ENCODE results near the gene SERPINE3. TPM values are rescaled to one million over a fixed set of nuclear protein-coding genes. Genes with fewer than 3 reads are reported as not detected.
A peak's percentile ranks its signal among the peaks of the same experiment; 100 is the strongest.

The SERPINE3 gene
- total RNA-seq, 4 donors from 2014 or later = not detected

- in situ Hi-C loops (cut with MboI; ENCODE audit: low pct_ligation_motif_present in 1 of 4, low pct_unique_long_range_greater_than_20kb in 1 of 4, low sequenced_read_pairs in 3 of 4) (no loop called here), intact Hi-C loops (cut with DNase I; ENCODE audit: low total_unique reads) (no loop called here)
- Histone ChIP-seq H3K36me3 (no peaks in the 10 kb centered on the region), H3K4me3 (no peak overlapping the region), H3K27ac (no peak overlapping the region), H3K9me3 (no peaks in the 10 kb centered on the region), H3K4me1 (peaks cover 3 to 21% (median 8%) of the 10 kb centered on the region in 4 donors), H3K27me3 (no peaks in the 10 kb centered on the region)
- TF ChIP-seq CTCF (IDR thresholded peaks at IDR 0.05) = no peak
- no peak for TF ChIP-seq POLR2AphosphoS5 (IDR thresholded peaks at IDR 0.05)
- no peak for TF ChIP-seq EP300 (IDR thresholded peaks at IDR 0.05; ENCODE audit: low read depth)
- no peak for TF ChIP-seq POLR2A (IDR thresholded peaks at IDR 0.05)
- no peak for DNase-seq
Measured at GRCh38 chr13:51394724-51395123, 55.2 kb downstream of the SERPINE3 start.

GRCh38 chr13:51396352-51396751 lies 56.9 kb downstream of the SERPINE3 start:
- H3K4me1 ChIP-seq = peaks cover 3 to 21% (median 8%) of the 10 kb centered on the region in 4 donors
- no peaks in the 10 kb centered on the region for H3K27me3 ChIP-seq
- DNase-seq = no peak
- H3K36me3 ChIP-seq = no peaks in the 10 kb centered on the region
- intact Hi-C loops (cut with DNase I; ENCODE audit: low total_unique reads) = no loop called here
- WGBS, 2 donors (ENCODE audit: low coverage in 1 of 2) = 66 to 82% methylated on average over 2 of the region's 2 CpGs
- H3K4me3 ChIP-seq = no peak overlapping the region
- peak overlapping the region in 2 of 4 donors; percentile 15 to 57 for H3K27ac ChIP-seq
- no peak for TF ChIP-seq CTCF (IDR thresholded peaks at IDR 0.05)
- no peak for TF ChIP-seq POLR2A (IDR thresholded peaks at IDR 0.05)
- TF ChIP-seq EP300 (IDR thresholded peaks at IDR 0.05; ENCODE audit: low read depth) = no peak
- TF ChIP-seq POLR2AphosphoS5 (IDR thresholded peaks at IDR 0.05) = no peak
- in situ Hi-C loops (cut with MboI; ENCODE audit: low pct_ligation_motif_present in 1 of 4, low pct_unique_long_range_greater_than_20kb in 1 of 4, low sequenced_read_pairs in 3 of 4) = no loop called here
- no peaks in the 10 kb centered on the region for H3K9me3 ChIP-seq

GRCh38 chr13:51397262-51397941 lies 57.9 kb downstream of the SERPINE3 start:
- no peaks in the 10 kb centered on the region for H3K27me3 ChIP-seq
- H3K27ac ChIP-seq = peak overlapping the region; percentile 15 to 57 (median 30)
- H3K4me1 ChIP-seq = peaks cover 3 to 21% (median 8%) of the 10 kb centered on the region in 4 donors
- in situ Hi-C loops (cut with MboI; ENCODE audit: low pct_ligation_motif_present in 1 of 4, low pct_unique_long_range_greater_than_20kb in 1 of 4, low sequenced_read_pairs in 3 of 4) (no loop called here), intact Hi-C loops (cut with DNase I; ENCODE audit: low total_unique reads) (no loop called here)
- no peak overlapping the region for H3K4me3 ChIP-seq
- 51 to 75% methylated on average over 5 to 6 of the region's 6 CpGs for WGBS, 2 donors (ENCODE audit: low coverage in 1 of 2)
- DNase-seq = peak; percentile 10
- no peaks in the 10 kb centered on the region for H3K9me3 ChIP-seq
- no peaks in the 10 kb centered on the region for H3K36me3 ChIP-seq
- TF ChIP-seq POLR2A (IDR thresholded peaks at IDR 0.05) (no peak), POLR2AphosphoS5 (IDR thresholded peaks at IDR 0.05) (peak in 1 of 3 donors; percentile 6)

- peaks cover 0 to 3% (median 0%) of the 10 kb centered on the region in 4 donors for H3K36me3 ChIP-seq
- H3K9me3 ChIP-seq = no peaks in the 10 kb centered on the region
- no peak overlapping the region for H3K27ac ChIP-seq
- intact Hi-C loops (cut with DNase I; ENCODE audit: low total_unique reads) = no loop called here
- no peak for DNase-seq
- H3K4me3 ChIP-seq = no peak overlapping the region
- TF ChIP-seq EP300 (IDR thresholded peaks at IDR 0.05; ENCODE audit: low read depth) (no peak), POLR2AphosphoS5 (IDR thresholded peaks at IDR 0.05) (no peak), CTCF (IDR thresholded peaks at IDR 0.05) (no peak), POLR2A (IDR thresholded peaks at IDR 0.05) (no peak)
- 55 to 72% methylated on average over 2 of the region's 2 CpGs for WGBS, 2 donors (ENCODE audit: low coverage in 1 of 2)
- in situ Hi-C loops (cut with MboI; ENCODE audit: low pct_ligation_motif_present in 1 of 4, low pct_unique_long_range_greater_than_20kb in 1 of 4, low sequenced_read_pairs in 3 of 4) = no loop called here
- H3K4me1 ChIP-seq = no peaks in the 10 kb centered on the region
- no peaks in the 10 kb centered on the region for H3K27me3 ChIP-seq
Measured at GRCh38 chr13:51405176-51405575, 65.7 kb downstream of the SERPINE3 start.

Data from transverse colon (tissue), 4 donors.